Coronary artery (tissue), 2 donors: ENCODE results near the gene ADARB2.

Source experiments
- DNase-seq: peaks from one replicate; pipeline ENCODE4 v3.0.0-alpha.2; 2017; ENCODE audit warnings: low spot score
- H3K27ac ChIP-seq, 2 donors: fragments of 200-600 bp; sonication (generic); one replicate each; pipeline ENCODE4 v1.5.1; 2016 to 2019
- H3K4me3 ChIP-seq: fragments of 200-600 bp; sonication (generic); 2 replicates; pipeline ENCODE4 v1.5.1; 2016; ENCODE audit warnings: mild to moderate bottlenecking, moderate library complexity
- TF ChIP-seq, protein P1 (sequence below): fragments of 200-600 bp; sonication (generic); IDR thresholded peaks from one replicate; pipeline ENCODE4 v1.5.1; 2019; ENCODE audit warnings: antibody characterized with exemption

ADARB2 gene

DNA sequence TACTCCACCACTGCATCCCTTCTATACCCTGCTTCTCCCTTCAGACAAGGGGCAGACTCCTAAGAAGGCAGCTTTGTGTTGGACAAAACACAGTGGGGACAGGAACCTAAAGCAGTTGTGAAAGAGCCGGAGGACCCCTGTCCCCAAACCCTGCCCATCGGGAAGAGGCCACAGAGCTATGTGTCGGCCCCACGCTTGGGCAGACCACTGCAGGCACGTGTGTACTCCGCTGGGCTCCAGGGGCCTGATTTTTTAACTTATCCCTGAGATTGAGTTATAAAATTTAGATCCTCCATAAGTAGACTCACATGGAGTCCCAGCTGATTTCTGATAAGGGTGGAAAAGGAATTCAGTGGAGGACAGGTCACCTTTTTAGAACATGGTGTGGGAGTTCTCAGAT lies 310.5 kb downstream of the ADARB2 start:
- TF ChIP-seq, protein P1, sequence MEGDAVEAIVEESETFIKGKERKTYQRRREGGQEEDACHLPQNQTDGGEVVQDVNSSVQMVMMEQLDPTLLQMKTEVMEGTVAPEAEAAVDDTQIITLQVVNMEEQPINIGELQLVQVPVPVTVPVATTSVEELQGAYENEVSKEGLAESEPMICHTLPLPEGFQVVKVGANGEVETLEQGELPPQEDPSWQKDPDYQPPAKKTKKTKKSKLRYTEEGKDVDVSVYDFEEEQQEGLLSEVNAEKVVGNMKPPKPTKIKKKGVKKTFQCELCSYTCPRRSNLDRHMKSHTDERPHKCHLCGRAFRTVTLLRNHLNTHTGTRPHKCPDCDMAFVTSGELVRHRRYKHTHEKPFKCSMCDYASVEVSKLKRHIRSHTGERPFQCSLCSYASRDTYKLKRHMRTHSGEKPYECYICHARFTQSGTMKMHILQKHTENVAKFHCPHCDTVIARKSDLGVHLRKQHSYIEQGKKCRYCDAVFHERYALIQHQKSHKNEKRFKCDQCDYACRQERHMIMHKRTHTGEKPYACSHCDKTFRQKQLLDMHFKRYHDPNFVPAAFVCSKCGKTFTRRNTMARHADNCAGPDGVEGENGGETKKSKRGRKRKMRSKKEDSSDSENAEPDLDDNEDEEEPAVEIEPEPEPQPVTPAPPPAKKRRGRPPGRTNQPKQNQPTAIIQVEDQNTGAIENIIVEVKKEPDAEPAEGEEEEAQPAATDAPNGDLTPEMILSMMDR = no peak
- Histone ChIP-seq H3K4me3 (no peak overlapping the region), H3K27ac (no peak overlapping the region)
- peak; percentile 36 for DNase-seq

DNA sequence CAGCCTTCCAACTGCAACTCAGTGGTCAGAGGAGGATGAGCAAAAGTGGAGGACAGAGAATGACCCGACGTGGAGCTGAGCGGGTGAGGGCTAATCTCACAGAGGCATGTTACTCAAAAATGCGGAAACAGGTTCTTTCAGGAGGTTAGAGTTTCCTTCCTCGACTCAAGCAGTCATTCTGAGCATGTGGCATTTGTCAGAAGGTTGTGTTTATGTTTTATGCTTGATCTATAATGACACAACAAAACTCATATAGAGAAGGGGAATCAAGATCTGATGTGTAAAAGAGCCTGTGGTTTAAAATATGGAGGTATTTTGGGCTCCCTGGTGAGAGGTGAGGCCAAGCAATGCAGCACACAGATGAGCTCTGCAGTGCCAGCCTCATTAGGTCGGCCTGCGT lies 311.4 kb downstream of the ADARB2 start:
- no peak overlapping the region for H3K27ac ChIP-seq
- DNase-seq = peak; percentile 19
- TF ChIP-seq, protein P1 = no peak
- H3K4me3 ChIP-seq = no peak overlapping the region

DNA sequence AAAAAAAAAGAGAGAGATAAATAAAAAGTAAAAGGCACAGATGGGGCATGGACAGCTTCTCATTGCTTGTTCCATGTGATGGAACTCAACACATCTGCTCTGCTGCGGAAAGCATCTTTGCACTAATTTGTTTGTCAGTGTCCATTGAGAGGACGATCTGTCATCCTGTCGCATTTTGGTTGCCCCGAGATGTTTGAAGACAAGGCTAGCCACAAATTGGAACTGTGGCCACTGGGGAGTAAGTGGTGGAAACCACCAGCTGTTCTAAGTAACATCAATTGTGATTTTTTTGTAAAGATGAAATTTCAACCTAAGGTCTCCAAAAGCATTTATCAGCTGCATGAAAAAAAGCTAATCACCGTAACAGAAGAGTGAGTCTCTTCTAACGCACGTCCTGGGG lies 312.7 kb downstream of the ADARB2 start:
- H3K27ac ChIP-seq = no peak overlapping the region

DNA sequence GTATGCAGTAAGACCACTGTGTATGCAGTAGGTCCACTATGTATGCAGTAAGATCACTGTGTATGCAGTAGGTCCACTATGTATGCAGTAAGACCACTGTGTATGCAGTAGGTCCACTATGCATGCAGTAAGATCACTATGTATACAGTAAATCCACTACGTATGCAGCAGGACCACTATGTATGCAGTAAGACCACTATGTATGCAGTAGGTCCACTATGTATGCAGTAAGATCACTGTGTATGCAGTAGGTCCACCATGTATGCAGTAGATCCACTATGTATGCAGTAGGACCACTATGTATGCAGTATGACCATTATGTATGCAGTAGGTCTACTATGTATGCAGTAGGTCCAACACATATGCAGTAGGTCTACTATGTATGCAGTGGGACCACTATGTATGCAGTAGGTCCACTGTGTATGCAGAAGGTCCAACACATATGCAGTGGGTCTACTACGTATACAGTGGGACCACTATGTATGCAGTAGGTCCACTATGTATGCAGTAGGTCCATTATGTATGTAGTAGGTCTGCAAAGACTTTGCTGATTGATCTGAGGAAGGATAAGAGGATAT lies 313.6 kb downstream of the ADARB2 start:
- Histone ChIP-seq H3K4me3 (no peak overlapping the region), H3K27ac (no peak overlapping the region)
- DNase-seq = no peak
- TF ChIP-seq, protein P1 = no peak

More for the DNA sequence above, 312.7 kb downstream of the ADARB2 start:
- H3K4me3 ChIP-seq = no peak overlapping the region
- TF ChIP-seq, protein P1 = no peak
- peak; percentile 31 for DNase-seq

DNA sequence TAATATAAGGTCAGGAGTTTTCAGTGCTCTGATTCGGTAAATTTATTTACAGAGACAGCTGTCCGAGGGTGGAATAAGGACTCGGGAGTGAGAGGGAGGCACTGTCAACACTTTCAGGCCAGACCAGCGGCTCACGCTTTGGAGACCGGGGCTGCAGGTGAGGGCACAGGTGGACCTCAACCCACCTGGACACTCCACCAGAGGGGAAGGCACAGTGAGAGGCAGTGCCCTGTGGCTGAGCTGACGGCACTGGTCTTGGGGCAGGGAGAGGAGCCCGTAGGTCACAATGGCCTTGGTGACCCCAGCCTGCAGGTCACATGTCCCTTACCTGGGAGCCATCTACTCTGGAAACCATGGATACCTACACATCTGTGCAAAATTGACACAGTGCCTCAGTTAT lies 315.1 kb downstream of the ADARB2 start:
- H3K4me3 ChIP-seq = no peak overlapping the region
- DNase-seq = peak; percentile 49
- TF ChIP-seq, protein P1 = no peak
- H3K27ac ChIP-seq = no peak overlapping the region

DNA sequence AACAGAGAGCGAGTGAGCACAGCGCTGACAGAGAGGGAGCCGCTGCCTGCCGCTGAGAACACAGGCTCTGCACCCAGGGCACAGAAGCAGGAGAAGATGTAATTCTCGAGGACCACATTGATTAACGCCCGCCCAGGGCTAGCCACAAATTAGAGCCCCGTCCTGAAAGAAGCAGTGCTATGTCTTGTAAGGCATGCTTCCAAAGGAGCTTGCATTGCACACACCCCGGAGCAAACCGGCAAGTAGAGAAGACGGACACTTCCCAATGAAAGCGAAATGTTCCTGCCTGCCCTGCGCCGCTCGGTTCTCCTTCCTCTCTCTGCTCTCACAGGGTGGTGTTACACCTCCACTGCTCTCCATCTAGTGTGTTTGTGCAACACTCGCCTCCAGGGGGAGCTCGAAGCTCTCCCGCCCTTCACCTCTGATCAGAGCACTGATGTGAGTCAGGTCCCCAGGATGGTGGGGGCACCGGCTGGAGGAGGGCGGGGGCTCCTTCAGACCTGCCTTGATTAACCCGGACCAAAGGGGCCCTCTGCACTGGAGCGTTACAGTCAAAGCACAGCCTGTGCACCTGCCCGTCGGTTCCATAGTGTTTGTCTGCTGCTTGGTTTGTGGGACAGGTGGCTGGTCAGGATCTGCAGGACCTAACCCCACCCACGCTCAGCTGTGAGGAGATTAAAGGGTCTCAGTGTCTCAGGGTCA lies 316.5 kb downstream of the ADARB2 start:
- no peak overlapping the region for H3K4me3 ChIP-seq
- TF ChIP-seq, protein P1 = no peak
- DNase-seq = peak; percentile 53
- no peak overlapping the region for H3K27ac ChIP-seq
